Activated T-cell treated with anti-CD3 and anti-CD28 coated beads for 4 hours (primary cell): ENCODE measurements around the gene SEC14L5.
"Not testable (repeated sequence)": the region's sequence is repeated elsewhere in the genome, so short reads cannot be mapped to it uniquely, and the experiment has no call there.

Experiments
- DNase-seq: peaks from one replicate; pipeline ENCODE4 v3.0.0-alpha.2; 2020

Gene SEC14L5

GRCh38 chr16:4933433-4933832, 24.7 kb upstream of the SEC14L5 start:
- no peak for DNase-seq

- no peak for DNase-seq
Observed at GRCh38 chr16:4933871-4934395, 24.2 kb upstream of the SEC14L5 start.

- DNase-seq, result no peak
Observed at GRCh38 chr16:4934591-4934990, 23.5 kb upstream of the SEC14L5 start.

- DNase-seq, result no peak
Observed at GRCh38 chr16:4935241-4935855, 22.8 kb upstream of the SEC14L5 start.

- DNase-seq, result no peak
Observed at GRCh38 chr16:4936181-4936990, 21.7 kb upstream of the SEC14L5 start.

GRCh38 chr16:4936991-4937781, 20.9 kb upstream of the SEC14L5 start, which contains the start of gene PPL:
Gene PPL (minus strand): TSS chr16:4937148. CDS start chr16:4937045, 103 bp downstream.
- DNase-seq, result no peak

GRCh38 chr16:4937782-4938682, 20.1 kb upstream of the SEC14L5 start:
- DNase-seq, result no peak

- DNase-seq, result no peak
Observed at GRCh38 chr16:4938683-4939030, 19.5 kb upstream of the SEC14L5 start.

- DNase-seq, result no peak
Observed at GRCh38 chr16:4940719-4941118, 17.4 kb upstream of the SEC14L5 start.

- no peak for DNase-seq
Observed at GRCh38 chr16:4942481-4942880, 15.6 kb upstream of the SEC14L5 start.

- no peak for DNase-seq
Observed at GRCh38 chr16:4944333-4945281, 13.5 kb upstream of the SEC14L5 start.

GRCh38 chr16:4945560-4946502, 12.3 kb upstream of the SEC14L5 start:
- no peak for DNase-seq

- DNase-seq, result no peak
Observed at GRCh38 chr16:4946917-4947316, 11.2 kb upstream of the SEC14L5 start.

GRCh38 chr16:4947722-4948503, 10.2 kb upstream of the SEC14L5 start:
- no peak for DNase-seq

GRCh38 chr16:4948903-4949766, 9.0 kb upstream of the SEC14L5 start:
- no peak for DNase-seq

- DNase-seq, result no peak
Observed at GRCh38 chr16:4949986-4950385, 8.1 kb upstream of the SEC14L5 start.

- not testable (repeated sequence) for DNase-seq
Observed at GRCh38 chr16:4951583-4951982, 6.5 kb upstream of the SEC14L5 start.

- DNase-seq, result no peak
Observed at GRCh38 chr16:4954714-4955113, 3.4 kb upstream of the SEC14L5 start.
